Stimulated activated CD4-positive, alpha-beta T cell treated with anti-CD3 and anti-CD28 coated beads, Interleukin-2, amount 100 ng/mL, for 48 hours (primary cell): Measurements from ENCODE around the gene BCKDHA.
"Not testable (repeated sequence)": the region's sequence is repeated elsewhere in the genome, so short reads cannot be mapped to it uniquely, and the experiment has no call there.

Source experiments
- DNase-seq, 2 donors: peaks; one replicate each; pipeline ENCODE4 v3.0.0-alpha.2; 2020

BCKDHA gene

GRCh38 chr19:41452584-41453275 is 55.1 kb downstream of the BCKDHA start:
- DNase-seq, result no peak

- no peak for DNase-seq
These were observed 58.3 kb downstream of the BCKDHA start for GRCh38 chr19:41455936-41456335.

- no peak for DNase-seq
These were observed 58.8 kb downstream of the BCKDHA start for GRCh38 chr19:41456342-41456918.

DNA sequence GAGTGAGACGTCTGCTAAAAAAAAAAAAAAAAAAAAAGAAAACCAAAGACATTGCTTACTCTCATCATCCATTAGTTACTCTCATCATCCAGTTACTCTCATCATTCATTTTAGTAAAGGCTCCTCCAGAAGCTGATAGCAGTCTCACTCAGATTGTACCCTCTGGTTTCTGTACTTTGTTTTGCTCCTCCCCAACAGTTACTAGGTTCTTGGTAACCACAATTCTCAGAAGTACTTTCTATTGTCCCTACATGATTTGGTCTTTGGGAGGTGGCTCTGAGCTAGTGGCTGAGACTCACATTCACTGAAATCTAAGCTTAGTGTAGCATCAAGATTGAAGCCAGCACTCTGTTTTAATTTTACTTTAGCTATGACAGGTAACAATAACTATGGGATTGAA is 59.6 kb downstream of the BCKDHA start:
- no peak for DNase-seq

GRCh38 chr19:41462497-41462896 is 64.9 kb downstream of the BCKDHA start:
- no peak for DNase-seq

- DNase-seq, result not testable (repeated sequence)
These were observed 65.9 kb downstream of the BCKDHA start for GRCh38 chr19:41463257-41464256.
